Tibial artery (tissue), 4 donors: ENCODE measurements around the gene RASAL2.

ENCODE experiments used
- DNase-seq, 2 donors: peaks; one replicate each; pipeline ENCODE4 v3.0.0-alpha.2; 2019
- H3K27ac ChIP-seq, 2 donors: fragments of 200-600 bp; sonication (generic) in 1 of 2; 1 replicate in 1 of 2; 2 replicates in 1 of 2; pipeline ENCODE4 v1.5.1; 2018 to 2019; ENCODE audit warnings: mild to moderate bottlenecking in 1 of 2
- H3K27me3 ChIP-seq, 2 donors: fragments of 200-600 bp; sonication (generic) in 1 of 2; one replicate each; pipeline versions ENCODE4 v1.5.1 to v1.6.0; 2016 to 2019
- H3K36me3 ChIP-seq, 3 donors: fragments of 200-600 bp; sonication (generic) in 2 of 3; one replicate each; pipeline ENCODE4 v1.5.1; 2016 to 2019; ENCODE audit warnings: mild to moderate bottlenecking in 2 of 3
- H3K4me1 ChIP-seq, 4 donors: fragments of 200-600 bp; sonication (generic) in 2 of 4; 1 replicate in 3 of 4; 2 replicates in 1 of 4; pipeline ENCODE4 v1.5.1; 2016 to 2019
- H3K4me3 ChIP-seq, 2 donors: fragments of 200-600 bp; sonication (generic) in 1 of 2; 1 replicate in 1 of 2; 2 replicates in 1 of 2; pipeline ENCODE4 v1.5.1; 2018 to 2019; ENCODE audit warnings: mild to moderate bottlenecking in 2 of 2
- H3K9me3 ChIP-seq, 3 donors: fragments of 200-600 bp; sonication (generic) in 1 of 3; one replicate each; pipeline ENCODE4 v1.5.1; 2016 to 2019
- intact Hi-C: fragments of 100-400 bp; cut with DNase I; formaldehyde crosslinking; loops from one replicate; pipeline ENCODE4 v1.15.0; 2023; ENCODE audit warnings: low total_unique reads
- TF ChIP-seq, protein P1 (sequence below), 2 experiments: fragments of 200-600 bp in 1 of 2; fragments of 450-650 bp in 1 of 2; IDR thresholded peaks; one replicate each; pipeline ENCODE4 v1.5.1; 2017 to 2019; ENCODE audit warnings: antibody characterized with exemption in 2 of 2, mild to moderate bottlenecking in 1 of 2, moderate library complexity in 1 of 2

The RASAL2 gene

DNA sequence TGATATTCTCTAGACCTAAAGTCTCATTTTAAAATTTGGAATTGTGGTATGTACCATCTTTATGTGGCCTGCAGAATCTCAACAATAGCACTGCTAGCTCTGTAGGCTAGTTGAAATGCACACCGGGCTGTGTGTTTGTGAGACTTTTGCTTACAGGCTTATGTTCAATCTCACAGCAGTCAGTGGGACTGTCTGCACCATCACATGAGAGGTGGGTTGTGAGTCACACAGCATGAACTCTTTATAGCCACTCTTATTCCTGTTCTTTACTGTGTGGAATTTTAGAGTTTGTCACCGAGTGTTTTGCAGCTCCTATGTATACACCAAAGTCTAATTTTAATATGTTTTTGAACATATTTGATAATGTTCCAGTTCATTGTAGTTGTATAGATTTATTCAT is 74.6 kb downstream of the RASAL2 start:
- intact Hi-C loops, result no loop called here

DNA sequence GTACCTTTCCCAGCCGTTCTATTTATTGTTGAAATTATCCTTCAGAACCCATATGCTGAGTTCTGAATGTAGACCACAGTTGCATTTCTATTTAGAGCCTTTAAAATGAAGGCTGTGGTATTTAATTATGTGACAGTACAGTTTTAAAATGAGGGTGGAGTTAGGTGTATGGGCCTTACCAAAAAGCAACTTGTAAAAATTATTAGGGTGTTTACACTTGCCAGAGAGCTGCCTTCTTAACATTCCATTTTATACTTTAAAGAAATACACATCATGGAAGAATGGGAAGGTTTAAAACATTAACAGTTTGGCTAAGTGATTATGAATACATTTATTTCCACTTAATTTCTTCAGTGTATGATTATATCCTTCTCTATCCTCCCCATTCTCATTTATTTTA is 75.7 kb downstream of the RASAL2 start:
- H3K36me3 ChIP-seq, result no peaks in the 10 kb centered on the region
- intact Hi-C loops, result no loop called here
- no peaks in the 10 kb centered on the region for H3K27me3 ChIP-seq
- H3K4me3 ChIP-seq, result no peak overlapping the region
- TF ChIP-seq, protein P1, sequence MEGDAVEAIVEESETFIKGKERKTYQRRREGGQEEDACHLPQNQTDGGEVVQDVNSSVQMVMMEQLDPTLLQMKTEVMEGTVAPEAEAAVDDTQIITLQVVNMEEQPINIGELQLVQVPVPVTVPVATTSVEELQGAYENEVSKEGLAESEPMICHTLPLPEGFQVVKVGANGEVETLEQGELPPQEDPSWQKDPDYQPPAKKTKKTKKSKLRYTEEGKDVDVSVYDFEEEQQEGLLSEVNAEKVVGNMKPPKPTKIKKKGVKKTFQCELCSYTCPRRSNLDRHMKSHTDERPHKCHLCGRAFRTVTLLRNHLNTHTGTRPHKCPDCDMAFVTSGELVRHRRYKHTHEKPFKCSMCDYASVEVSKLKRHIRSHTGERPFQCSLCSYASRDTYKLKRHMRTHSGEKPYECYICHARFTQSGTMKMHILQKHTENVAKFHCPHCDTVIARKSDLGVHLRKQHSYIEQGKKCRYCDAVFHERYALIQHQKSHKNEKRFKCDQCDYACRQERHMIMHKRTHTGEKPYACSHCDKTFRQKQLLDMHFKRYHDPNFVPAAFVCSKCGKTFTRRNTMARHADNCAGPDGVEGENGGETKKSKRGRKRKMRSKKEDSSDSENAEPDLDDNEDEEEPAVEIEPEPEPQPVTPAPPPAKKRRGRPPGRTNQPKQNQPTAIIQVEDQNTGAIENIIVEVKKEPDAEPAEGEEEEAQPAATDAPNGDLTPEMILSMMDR (IDR thresholded peaks at IDR 0.05), result no peak
- peaks cover 0 to 58% (median 6%) of the 10 kb centered on the region in 4 donors for H3K4me1 ChIP-seq
- no peak for DNase-seq
- no peak overlapping the region for H3K27ac ChIP-seq
- H3K9me3 ChIP-seq, result no peaks in the 10 kb centered on the region

More for the DNA sequence above, 74.6 kb downstream of the RASAL2 start:
- no peaks in the 10 kb centered on the region for H3K36me3 ChIP-seq
- peaks cover 0 to 47% (median 5%) of the 10 kb centered on the region in 4 donors for H3K4me1 ChIP-seq
- TF ChIP-seq, protein P1 (IDR thresholded peaks at IDR 0.05), result no peak
- H3K9me3 ChIP-seq, result no peaks in the 10 kb centered on the region
- no peaks in the 10 kb centered on the region for H3K27me3 ChIP-seq
- no peak overlapping the region for H3K27ac ChIP-seq
- H3K4me3 ChIP-seq, result no peak overlapping the region
- DNase-seq, result no peak

DNA sequence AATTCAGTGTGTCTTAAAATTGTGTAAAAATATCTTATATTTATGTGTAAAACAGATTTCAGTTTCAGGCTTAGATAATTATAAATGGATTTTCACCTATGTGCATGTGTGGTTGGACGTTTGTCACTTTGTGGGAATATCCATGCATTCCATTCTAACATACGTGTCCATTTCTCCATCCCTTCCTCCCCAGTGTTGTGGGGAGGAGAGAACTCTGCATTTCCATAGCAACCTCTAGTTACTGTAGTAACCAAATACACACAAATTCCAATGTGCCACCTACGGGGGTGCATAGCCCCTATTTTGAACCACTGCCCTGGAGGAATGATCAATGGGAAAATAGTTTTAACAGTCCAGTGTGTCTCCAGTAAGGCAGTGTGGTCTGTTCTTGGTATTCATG is 79.0 kb downstream of the RASAL2 start:
- TF ChIP-seq, protein P1 (IDR thresholded peaks at IDR 0.05), result no peak
- Histone ChIP-seq H3K36me3 (no peaks in the 10 kb centered on the region), H3K27ac (no peak overlapping the region), H3K27me3 (no peaks in the 10 kb centered on the region), H3K9me3 (no peaks in the 10 kb centered on the region), H3K4me1 (peaks cover 0 to 63% (median 6%) of the 10 kb centered on the region in 4 donors), H3K4me3 (no peak overlapping the region)
- intact Hi-C loops, result no loop called here
- DNase-seq, result no peak

DNA sequence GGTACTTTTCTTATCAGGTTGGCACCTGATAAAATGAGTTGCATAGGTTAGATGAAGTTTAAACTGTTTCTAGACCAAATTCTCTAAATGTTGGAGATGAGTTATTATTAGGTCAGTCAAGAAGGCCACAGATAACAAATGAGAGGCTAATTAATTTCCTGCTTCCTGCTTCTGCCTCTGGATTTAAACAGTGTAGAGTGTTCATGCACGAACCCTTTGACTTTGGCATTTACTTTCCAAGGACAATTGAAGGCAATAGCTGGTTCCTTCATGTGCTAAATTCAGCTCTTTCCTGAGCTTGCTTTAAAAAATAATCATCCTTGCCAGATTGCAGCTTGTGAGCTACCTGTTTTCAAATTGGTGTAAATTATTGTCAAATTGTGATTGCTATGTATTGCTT is 80.6 kb downstream of the RASAL2 start:
- no peak for DNase-seq
- Histone ChIP-seq H3K36me3 (no peaks in the 10 kb centered on the region), H3K4me3 (no peak overlapping the region), H3K27ac (no peak overlapping the region), H3K27me3 (no peaks in the 10 kb centered on the region), H3K4me1 (peaks cover 0 to 52% (median 5%) of the 10 kb centered on the region in 4 donors), H3K9me3 (no peaks in the 10 kb centered on the region)
- TF ChIP-seq, protein P1 (IDR thresholded peaks at IDR 0.05), result no peak
- intact Hi-C loops, result no loop called here

DNA sequence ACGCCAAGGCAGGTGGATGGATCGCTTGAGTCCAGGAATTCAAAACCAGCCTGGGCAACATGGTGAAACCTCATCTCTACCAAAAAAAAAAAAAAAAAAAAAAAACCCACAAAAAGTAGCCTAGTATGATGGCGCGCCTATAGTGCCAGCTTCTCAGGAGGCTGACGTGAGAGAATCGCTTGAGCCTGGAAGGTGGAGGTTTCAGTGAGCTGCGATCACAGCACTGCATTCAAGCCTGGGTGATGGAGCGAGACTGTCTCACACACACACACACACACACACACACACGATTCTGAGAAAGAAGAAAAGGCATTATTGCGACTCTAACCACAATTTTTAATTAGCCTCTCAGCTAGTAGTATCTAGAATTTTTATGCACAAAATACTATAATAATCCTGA is 86.5 kb downstream of the RASAL2 start:
- intact Hi-C loops, result no loop called here
- H3K36me3 ChIP-seq, result no peaks in the 10 kb centered on the region
- TF ChIP-seq, protein P1 (IDR thresholded peaks at IDR 0.05), result no peak
- DNase-seq, result no peak
- H3K9me3 ChIP-seq, result no peaks in the 10 kb centered on the region
- no peak overlapping the region for H3K27ac ChIP-seq
- peaks cover 0 to 15% (median 0%) of the 10 kb centered on the region in 4 donors for H3K4me1 ChIP-seq
- H3K4me3 ChIP-seq, result no peak overlapping the region
- no peaks in the 10 kb centered on the region for H3K27me3 ChIP-seq

DNA sequence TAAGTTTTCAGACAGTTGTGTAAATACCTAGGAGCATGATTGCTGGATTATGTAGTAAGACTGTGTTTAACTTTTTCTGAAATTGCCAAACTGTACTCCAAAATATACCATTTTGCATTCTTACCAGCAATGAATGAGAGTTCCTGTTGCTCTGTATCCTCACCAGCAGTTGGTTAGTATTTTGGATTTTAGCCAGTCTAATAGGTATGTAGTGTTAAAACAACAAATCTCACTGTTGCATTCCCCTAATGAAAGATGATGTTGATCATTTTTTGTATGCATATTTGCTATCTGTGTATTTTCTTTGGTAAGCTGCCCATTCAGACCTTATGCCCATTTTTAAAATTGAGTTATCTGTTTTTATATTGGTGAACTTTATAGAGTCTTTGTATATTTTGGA is 89.9 kb downstream of the RASAL2 start:
- H3K27me3 ChIP-seq, result no peaks in the 10 kb centered on the region
- no peaks in the 10 kb centered on the region for H3K36me3 ChIP-seq
- no peak overlapping the region for H3K27ac ChIP-seq
- peaks cover 0 to 17% (median 0%) of the 10 kb centered on the region in 4 donors for H3K4me1 ChIP-seq
- DNase-seq, result no peak
- intact Hi-C loops, result no loop called here
- TF ChIP-seq, protein P1 (IDR thresholded peaks at IDR 0.05), result no peak
- H3K9me3 ChIP-seq, result no peaks in the 10 kb centered on the region
- H3K4me3 ChIP-seq, result no peak overlapping the region
